ENCODE measurements around the gene RPTOR. TPM values are rescaled to one million over a fixed set of nuclear protein-coding genes. Genes with fewer than 3 reads are reported as not detected.

RPTOR gene
- polyA plus RNA-seq, 1 experiment = 10.8 TPM

GRCh38 chr17:80726558-80727408 is 182.1 kb downstream of the RPTOR start:
- CTCF ChIA-PET = no interaction called here
- POLR2A ChIA-PET = no interaction called here

GRCh38 chr17:80727409-80727755 is 182.7 kb downstream of the RPTOR start:
- ChIA-PET POLR2A (no interaction called here), CTCF (no interaction called here)
- Histone ChIP-seq H3K36me3 (ENCODE audit: control insufficient read depth, insufficient read depth, low read length) (no peaks in the 10 kb centered on the region), H3K4me3 (ENCODE audit: low read depth, low read length) (no peak overlapping the region), H3K27me3 (ENCODE audit: control insufficient read depth, insufficient read depth, low read length) (no peaks in the 10 kb centered on the region)
- no peak for TF ChIP-seq CTCF (IDR thresholded peaks at IDR 0.05; ENCODE audit: insufficient read depth, low read depth, low read length)
- DNase-seq (ENCODE audit: low read depth) = no peak

More at GRCh38 chr17:80726558-80727408, 182.1 kb downstream of the RPTOR start:
- H3K27me3 ChIP-seq (ENCODE audit: control insufficient read depth, insufficient read depth, low read length) = no peaks in the 10 kb centered on the region
- H3K36me3 ChIP-seq (ENCODE audit: control insufficient read depth, insufficient read depth, low read length) = no peaks in the 10 kb centered on the region
- no peak overlapping the region for H3K4me3 ChIP-seq (ENCODE audit: low read depth, low read length)
- TF ChIP-seq CTCF (IDR thresholded peaks at IDR 0.05; ENCODE audit: insufficient read depth, low read depth, low read length) = no peak
- no peak for DNase-seq (ENCODE audit: low read depth)

GRCh38 chr17:80729016-80729415 is 184.4 kb downstream of the RPTOR start:
- POLR2A ChIA-PET = no interaction called here
- CTCF ChIA-PET = interaction anchor here (1.0 kb wide), 1 partner anchor 104 kb away, joined by 3 read pairs; no protein-coding TSS in a partner anchor
- no peak overlapping the region for H3K4me3 ChIP-seq (ENCODE audit: low read depth, low read length)
- no peaks in the 10 kb centered on the region for H3K27me3 ChIP-seq (ENCODE audit: control insufficient read depth, insufficient read depth, low read length)
- DNase-seq (ENCODE audit: low read depth) = no peak
- TF ChIP-seq CTCF (IDR thresholded peaks at IDR 0.05; ENCODE audit: insufficient read depth, low read depth, low read length) = no peak
- H3K36me3 ChIP-seq (ENCODE audit: control insufficient read depth, insufficient read depth, low read length) = no peaks in the 10 kb centered on the region

- Histone ChIP-seq H3K27me3 (ENCODE audit: control insufficient read depth, insufficient read depth, low read length) (no peaks in the 10 kb centered on the region), H3K36me3 (ENCODE audit: control insufficient read depth, insufficient read depth, low read length) (no peaks in the 10 kb centered on the region), H3K4me3 (ENCODE audit: low read depth, low read length) (no peak overlapping the region)
- CTCF ChIA-PET = interaction anchor here (1.0 kb wide), 1 partner anchor 103 kb away, joined by 3 read pairs; no protein-coding TSS in a partner anchor
- DNase-seq (ENCODE audit: low read depth) = no peak
- POLR2A ChIA-PET = no interaction called here
- TF ChIP-seq CTCF (IDR thresholded peaks at IDR 0.05; ENCODE audit: insufficient read depth, low read depth, low read length) = no peak
Observed at GRCh38 chr17:80729761-80730160, 185.1 kb downstream of the RPTOR start.

GRCh38 chr17:80730739-80731138 is 186.1 kb downstream of the RPTOR start:
- Histone ChIP-seq H3K36me3 (ENCODE audit: control insufficient read depth, insufficient read depth, low read length) (0 out of 2 replicates have a peak, but pooled peaks cover 1% of the 10 kb centered on the region), H3K27me3 (ENCODE audit: control insufficient read depth, insufficient read depth, low read length) (no peaks in the 10 kb centered on the region), H3K4me3 (ENCODE audit: low read depth, low read length) (no peak overlapping the region)
- TF ChIP-seq CTCF (IDR thresholded peaks at IDR 0.05; ENCODE audit: insufficient read depth, low read depth, low read length) = no peak
- ChIA-PET CTCF (interaction anchor here (0.5 kb wide), 1 partner anchor 250 kb away, joined by 3 read pairs; no protein-coding TSS in a partner anchor), POLR2A (no interaction called here)
- DNase-seq (ENCODE audit: low read depth) = no peak

Measured in BJ (cell line).